H1 (cell line): ENCODE measurements around the gene HDAC9.

Source experiments
- CBX5 ChIP-seq: fragments of 300-800, 300-1000 bp; sonication (generic); IDR thresholded peaks from 2 replicates; pipeline ENCODE4 v1.7.1; 2016; ENCODE audit warnings: antibody characterized with exemption, low read length, low read depth
- MAFK ChIP-seq: IDR thresholded peaks from 2 replicates; pipeline ENCODE4 v1.6.1; 2012; ENCODE audit warnings: low read depth, mild to moderate bottlenecking, improper control_type of control experiment, low read length
- POLR2A ChIP-seq, 2 experiments: IDR thresholded peaks; 1 replicate in 1 of 2; 2 replicates in 1 of 2; pipeline ENCODE4 v1.6.1; 2011; ENCODE audit warnings: low read depth in 2 of 2, low read length in 2 of 2, mild to moderate bottlenecking in 2 of 2; ENCODE audit errors: control extremely low read depth in 1 of 2
- POLR2AphosphoS5 ChIP-seq: IDR thresholded peaks from 2 replicates; pipeline ENCODE4 v1.6.1; 2011; ENCODE audit warnings: low read depth, low read length
- ZNF274 ChIP-seq: IDR thresholded peaks from 2 replicates; pipeline ENCODE4 v1.7.0; 2012; ENCODE audit warnings: low read length, borderline replicate concordance; ENCODE audit errors: extremely low read depth
- TF ChIP-seq, protein P1 (sequence below), 3 experiments: IDR thresholded peaks; 1 replicate in 2 of 3; 2 replicates in 1 of 3; pipeline versions ENCODE4 v1.5.1 to v1.6.1; 2011; ENCODE audit warnings: low read length in 3 of 3, mild to moderate bottlenecking in 3 of 3, inconsistent platforms in 2 of 3, low read depth in 1 of 3, moderate library complexity in 1 of 3; ENCODE audit not compliant: insufficient read depth in 1 of 3; ENCODE audit errors: control extremely low read depth in 1 of 3
- TF ChIP-seq, protein P2 (sequence below): IDR thresholded peaks from 2 replicates; pipeline ENCODE4 v1.6.1; 2012; ENCODE audit warnings: inconsistent platforms

DNA sequence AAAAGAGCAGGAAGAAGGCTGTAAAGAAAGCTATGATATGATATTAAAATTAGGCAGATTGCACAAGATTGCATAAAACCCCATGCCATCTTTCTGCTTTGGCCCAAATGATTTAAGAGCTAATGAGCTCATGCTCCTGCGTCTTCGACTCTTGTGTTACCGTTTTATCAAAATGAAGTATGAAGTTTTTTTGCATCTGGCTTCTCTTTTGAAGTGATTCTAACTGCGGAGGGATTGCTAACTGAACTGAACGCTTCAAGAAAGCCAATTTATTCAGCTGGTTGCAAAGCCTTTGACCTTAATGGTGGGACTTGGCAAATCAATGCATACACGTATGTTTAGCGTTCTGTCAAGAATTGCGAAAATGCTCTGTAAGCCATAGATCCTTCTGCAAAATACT, 339.0 kb downstream of the HDAC9 start:
- TF ChIP-seq, protein P1, sequence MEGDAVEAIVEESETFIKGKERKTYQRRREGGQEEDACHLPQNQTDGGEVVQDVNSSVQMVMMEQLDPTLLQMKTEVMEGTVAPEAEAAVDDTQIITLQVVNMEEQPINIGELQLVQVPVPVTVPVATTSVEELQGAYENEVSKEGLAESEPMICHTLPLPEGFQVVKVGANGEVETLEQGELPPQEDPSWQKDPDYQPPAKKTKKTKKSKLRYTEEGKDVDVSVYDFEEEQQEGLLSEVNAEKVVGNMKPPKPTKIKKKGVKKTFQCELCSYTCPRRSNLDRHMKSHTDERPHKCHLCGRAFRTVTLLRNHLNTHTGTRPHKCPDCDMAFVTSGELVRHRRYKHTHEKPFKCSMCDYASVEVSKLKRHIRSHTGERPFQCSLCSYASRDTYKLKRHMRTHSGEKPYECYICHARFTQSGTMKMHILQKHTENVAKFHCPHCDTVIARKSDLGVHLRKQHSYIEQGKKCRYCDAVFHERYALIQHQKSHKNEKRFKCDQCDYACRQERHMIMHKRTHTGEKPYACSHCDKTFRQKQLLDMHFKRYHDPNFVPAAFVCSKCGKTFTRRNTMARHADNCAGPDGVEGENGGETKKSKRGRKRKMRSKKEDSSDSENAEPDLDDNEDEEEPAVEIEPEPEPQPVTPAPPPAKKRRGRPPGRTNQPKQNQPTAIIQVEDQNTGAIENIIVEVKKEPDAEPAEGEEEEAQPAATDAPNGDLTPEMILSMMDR (IDR thresholded peaks at IDR 0.05; ENCODE audit: control extremely low read depth in 1 of 3, insufficient read depth in 1 of 3, low read depth in 1 of 3, low read length in 3 of 3) = no peak
- no peak for TF ChIP-seq CBX5
- no peak for TF ChIP-seq ZNF274
- TF ChIP-seq POLR2AphosphoS5 = no peak
- TF ChIP-seq POLR2A (IDR thresholded peaks at IDR 0.05; ENCODE audit: control extremely low read depth in 1 of 2, low read depth in 2 of 2, low read length in 2 of 2) = no peak
- TF ChIP-seq MAFK = no peak
- TF ChIP-seq, protein P2, sequence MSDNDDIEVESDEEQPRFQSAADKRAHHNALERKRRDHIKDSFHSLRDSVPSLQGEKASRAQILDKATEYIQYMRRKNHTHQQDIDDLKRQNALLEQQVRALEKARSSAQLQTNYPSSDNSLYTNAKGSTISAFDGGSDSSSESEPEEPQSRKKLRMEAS = no peak
